Activated naive CD8-positive, alpha-beta T cell treated with anti-CD3 and anti-CD28 coated beads, Interleukin-2, amount 10 ng/mL, durations not matched to agents 7 days and 5 days (primary cell): ENCODE results near the gene RAP2A. TPM values are rescaled to one million over a fixed set of nuclear protein-coding genes. Genes with fewer than 3 reads are reported as not detected.

Source experiments
- ATAC-seq: fragments of 150-1000 bp; cut with Tn5 transposase; one replicate; pipeline ENCODE4 v1.10.0; 2021; ENCODE audit warnings: low read depth, moderate library complexity
- POLR2A ChIA-PET: fragments of 350-600 bp; sonication (Branson Sonifier 250); formaldehyde crosslinking; loops from one replicate; lab custom pipeline; 2021; ENCODE audit warnings: antibody characterized with exemption; lab: Charles Lee
- DNase-seq: peaks from one replicate; pipeline ENCODE4 v3.0.0; 2021
- H3K27ac Mint-ChIP-seq: one replicate; pipeline ENCODE4 v1.8.0; 2022; ENCODE audit warnings: mild to moderate bottlenecking, mixed read lengths
- H3K27me3 Mint-ChIP-seq: one replicate; pipeline ENCODE4 v1.8.0; 2022; ENCODE audit warnings: mild to moderate bottlenecking, moderate library complexity, mixed read lengths
- H3K36me3 Mint-ChIP-seq: one replicate; pipeline ENCODE4 v1.8.0; 2021; ENCODE audit warnings: mild to moderate bottlenecking, mixed read lengths
- H3K4me1 Mint-ChIP-seq: one replicate; pipeline ENCODE4 v1.8.0; 2021; ENCODE audit warnings: mixed read lengths
- H3K4me3 Mint-ChIP-seq: one replicate; pipeline ENCODE4 v1.8.0; 2022; ENCODE audit warnings: mild to moderate bottlenecking, moderate library complexity, mixed read lengths
- H3K9me3 Mint-ChIP-seq: one replicate; pipeline ENCODE4 v1.8.0; 2021; ENCODE audit warnings: mixed read lengths
- total RNA-seq, 2 experiments: library from RNA; stranded (reverse); gene quantifications; one replicate each; pipeline ENCODE4 v1.2.3, GENCODE V29; 2021

The RAP2A gene
- total RNA-seq, 2 experiments from 2014 or later, result 26.4 to 29.5 TPM

GRCh38 chr13:97401421-97401820 lies 32.5 kb upstream of the RAP2A start:
- Mint-ChIP-seq H3K4me1 (no peaks in the 10 kb centered on the region), H3K27ac (no peak overlapping the region), H3K27me3 (peaks cover 14% of the 10 kb centered on the region), H3K4me3 (no peak overlapping the region), H3K36me3 (no peaks in the 10 kb centered on the region), H3K9me3 (peaks cover 4% of the 10 kb centered on the region)
- no peak for DNase-seq
- POLR2A ChIA-PET, result no interaction called here
- no peak for ATAC-seq

- Mint-ChIP-seq H3K36me3 (no peaks in the 10 kb centered on the region), H3K4me3 (no peak overlapping the region), H3K4me1 (no peaks in the 10 kb centered on the region), H3K27ac (no peak overlapping the region), H3K27me3 (peaks cover 17% of the 10 kb centered on the region), H3K9me3 (peaks cover 4% of the 10 kb centered on the region)
- no peak for ATAC-seq
- POLR2A ChIA-PET, result no interaction called here
- no peak for DNase-seq
Observed at GRCh38 chr13:97403893-97404750, 29.8 kb upstream of the RAP2A start.

- H3K4me1 Mint-ChIP-seq, result no peaks in the 10 kb centered on the region
- ATAC-seq (no peak), DNase-seq (no peak)
- H3K36me3 Mint-ChIP-seq, result no peaks in the 10 kb centered on the region
- no peak overlapping the region for H3K27ac Mint-ChIP-seq
- no peak overlapping the region for H3K4me3 Mint-ChIP-seq
- no peaks in the 10 kb centered on the region for H3K9me3 Mint-ChIP-seq
- POLR2A ChIA-PET, result no interaction called here
- peaks cover 19% of the 10 kb centered on the region for H3K27me3 Mint-ChIP-seq
Observed at GRCh38 chr13:97407540-97407939, 26.4 kb upstream of the RAP2A start.

GRCh38 chr13:97408938-97409337 lies 25.0 kb upstream of the RAP2A start:
- H3K36me3 Mint-ChIP-seq, result no peaks in the 10 kb centered on the region
- H3K27ac Mint-ChIP-seq, result no peak overlapping the region
- no peak for ATAC-seq
- H3K4me3 Mint-ChIP-seq, result no peak overlapping the region
- POLR2A ChIA-PET, result no interaction called here
- no peaks in the 10 kb centered on the region for H3K4me1 Mint-ChIP-seq
- no peak for DNase-seq
- no peaks in the 10 kb centered on the region for H3K9me3 Mint-ChIP-seq
- peaks cover 15% of the 10 kb centered on the region for H3K27me3 Mint-ChIP-seq

- no peak for DNase-seq
- no peaks in the 10 kb centered on the region for H3K4me1 Mint-ChIP-seq
- POLR2A ChIA-PET, result no interaction called here
- H3K27me3 Mint-ChIP-seq, result peaks cover 8% of the 10 kb centered on the region
- no peak for ATAC-seq
- H3K36me3 Mint-ChIP-seq, result no peaks in the 10 kb centered on the region
- no peak overlapping the region for H3K4me3 Mint-ChIP-seq
- H3K9me3 Mint-ChIP-seq, result no peaks in the 10 kb centered on the region
- H3K27ac Mint-ChIP-seq, result no peak overlapping the region
Observed at GRCh38 chr13:97411984-97412383, 22.0 kb upstream of the RAP2A start.

GRCh38 chr13:97413694-97414093 lies 20.3 kb upstream of the RAP2A start:
- Mint-ChIP-seq H3K4me1 (no peaks in the 10 kb centered on the region), H3K36me3 (no peaks in the 10 kb centered on the region), H3K27ac (no peak overlapping the region), H3K27me3 (peaks cover 10% of the 10 kb centered on the region), H3K4me3 (no peak overlapping the region), H3K9me3 (no peaks in the 10 kb centered on the region)
- POLR2A ChIA-PET, result no interaction called here
- ATAC-seq (no peak), DNase-seq (no peak)

GRCh38 chr13:97414392-97414791 lies 19.6 kb upstream of the RAP2A start:
- no peaks in the 10 kb centered on the region for H3K4me1 Mint-ChIP-seq
- peaks cover 5% of the 10 kb centered on the region for H3K27me3 Mint-ChIP-seq
- ATAC-seq (no peak), DNase-seq (no peak)
- POLR2A ChIA-PET, result no interaction called here
- H3K36me3 Mint-ChIP-seq, result no peaks in the 10 kb centered on the region
- H3K27ac Mint-ChIP-seq, result no peak overlapping the region
- H3K4me3 Mint-ChIP-seq, result no peak overlapping the region
- no peaks in the 10 kb centered on the region for H3K9me3 Mint-ChIP-seq

- POLR2A ChIA-PET, result no interaction called here
- Mint-ChIP-seq H3K4me1 (no peaks in the 10 kb centered on the region), H3K27me3 (peaks cover 5% of the 10 kb centered on the region), H3K4me3 (no peak overlapping the region), H3K9me3 (no peaks in the 10 kb centered on the region), H3K27ac (no peak overlapping the region), H3K36me3 (no peaks in the 10 kb centered on the region)
- DNase-seq (no peak), ATAC-seq (no peak)
Observed at GRCh38 chr13:97417698-97418097, 16.3 kb upstream of the RAP2A start.

- Mint-ChIP-seq H3K4me1 (no peaks in the 10 kb centered on the region), H3K4me3 (no peak overlapping the region), H3K9me3 (no peaks in the 10 kb centered on the region), H3K27ac (no peak overlapping the region), H3K27me3 (peaks cover 8% of the 10 kb centered on the region), H3K36me3 (no peaks in the 10 kb centered on the region)
- DNase-seq (no peak), ATAC-seq (no peak)
- POLR2A ChIA-PET, result no interaction called here
Observed at GRCh38 chr13:97422118-97423054, 11.6 kb upstream of the RAP2A start.

GRCh38 chr13:97423300-97424045 lies 10.5 kb upstream of the RAP2A start:
- Mint-ChIP-seq H3K36me3 (no peaks in the 10 kb centered on the region), H3K4me1 (no peaks in the 10 kb centered on the region), H3K9me3 (no peaks in the 10 kb centered on the region), H3K27me3 (peaks cover 9% of the 10 kb centered on the region), H3K27ac (no peak overlapping the region), H3K4me3 (no peak overlapping the region)
- POLR2A ChIA-PET, result no interaction called here
- ATAC-seq, result no peak
- DNase-seq, result no peak

- Mint-ChIP-seq H3K27ac (no peak overlapping the region), H3K9me3 (no peaks in the 10 kb centered on the region), H3K4me1 (no peaks in the 10 kb centered on the region), H3K27me3 (peaks cover 11% of the 10 kb centered on the region), H3K36me3 (no peaks in the 10 kb centered on the region), H3K4me3 (no peak overlapping the region)
- ATAC-seq (no peak), DNase-seq (no peak)
- POLR2A ChIA-PET, result no interaction called here
Observed at GRCh38 chr13:97425590-97425989, 8.4 kb upstream of the RAP2A start.

GRCh38 chr13:97426695-97427094 lies 7.3 kb upstream of the RAP2A start:
- DNase-seq, result no peak
- Mint-ChIP-seq H3K4me3 (no peak overlapping the region), H3K9me3 (no peaks in the 10 kb centered on the region), H3K27me3 (peaks cover 11% of the 10 kb centered on the region), H3K4me1 (peaks cover 5% of the 10 kb centered on the region), H3K27ac (no peak overlapping the region), H3K36me3 (no peaks in the 10 kb centered on the region)
- no peak for ATAC-seq
- POLR2A ChIA-PET, result no interaction called here

- no peaks in the 10 kb centered on the region for H3K9me3 Mint-ChIP-seq
- peaks cover 11% of the 10 kb centered on the region for H3K27me3 Mint-ChIP-seq
- H3K36me3 Mint-ChIP-seq, result no peaks in the 10 kb centered on the region
- DNase-seq, result no peak
- no peak for ATAC-seq
- no peak overlapping the region for H3K4me3 Mint-ChIP-seq
- H3K27ac Mint-ChIP-seq, result no peak overlapping the region
- POLR2A ChIA-PET, result no interaction called here
- peaks cover 11% of the 10 kb centered on the region for H3K4me1 Mint-ChIP-seq
Observed at GRCh38 chr13:97429681-97430081, 4.3 kb upstream of the RAP2A start.
